Calu3 (cell line): ENCODE data around the gene FER. TPM values are rescaled to one million over a fixed set of nuclear protein-coding genes. Genes with fewer than 3 reads are reported as not detected.
"Not testable (repeated sequence)": the region's sequence is repeated elsewhere in the genome, so short reads cannot be mapped to it uniquely, and the experiment has no call there.

Experiments
- BruUV-seq: library from RNA; stranded (reverse); fragments of 400-500 nt; replicated peaks from 2 replicates; lab custom pipeline; 2021; lab: Mats Ljungman, UMichigan
- CTCF ChIA-PET: fragments of 300-600 bp; sonication (Branson Sonifier 250); formaldehyde crosslinking; loops from one replicate; lab custom pipeline; 2022; ENCODE audit warnings: antibody characterized with exemption; lab: Charles Lee
- DNase-seq: peaks from one replicate; pipeline ENCODE4 v3.0.0; 2022
- H3K27ac Mint-ChIP-seq: one replicate; pipeline ENCODE4 v1.8.0; 2022; ENCODE audit warnings: mixed read lengths; ENCODE audit not compliant: unreplicated experiment
- H3K27me3 Mint-ChIP-seq: one replicate; pipeline ENCODE4 v1.8.0; 2022; ENCODE audit warnings: mixed read lengths; ENCODE audit not compliant: unreplicated experiment
- H3K36me3 Mint-ChIP-seq: one replicate; pipeline ENCODE4 v1.8.0; 2022; ENCODE audit warnings: mild to moderate bottlenecking, moderate library complexity, mixed read lengths; ENCODE audit not compliant: insufficient read depth, unreplicated experiment
- H3K4me1 Mint-ChIP-seq: one replicate; pipeline ENCODE4 v1.8.0; 2022; ENCODE audit warnings: mild to moderate bottlenecking, low read depth, mixed read lengths; ENCODE audit not compliant: unreplicated experiment
- H3K4me3 Mint-ChIP-seq: one replicate; pipeline ENCODE4 v1.8.0; 2022; ENCODE audit warnings: mild to moderate bottlenecking, low read depth, moderate library complexity, mixed read lengths; ENCODE audit not compliant: unreplicated experiment
- H3K9me3 Mint-ChIP-seq: one replicate; pipeline ENCODE4 v1.8.0; 2022; ENCODE audit warnings: low read depth, mixed read lengths; ENCODE audit not compliant: unreplicated experiment
- intact Hi-C: fragments of 100-400 bp; cut with micrococcal nuclease; formaldehyde crosslinking; loops from one replicate; pipeline ENCODE4 v1.10.0; 2022; ENCODE audit not compliant: unreplicated experiment
- total RNA-seq: library from RNA; stranded (reverse); gene quantifications from 2 replicates; pipeline ENCODE4 v1.2.3, GENCODE V29; 2022
- TF ChIP-seq, protein P1 (sequence below): fragments of 200-600 bp; IDR thresholded peaks from one replicate; pipeline ENCODE4 v1.8.0; 2022; ENCODE audit warnings: antibody characterized with exemption; ENCODE audit not compliant: unreplicated experiment

FER gene
- total RNA-seq, 1 experiment from 2014 or later, result 32.9 TPM

- DNase-seq, result no peak
- Mint-ChIP-seq H3K4me1 (no peaks in the 10 kb centered on the region), H3K27ac (no peak overlapping the region), H3K9me3 (no peaks in the 10 kb centered on the region), H3K27me3 (no peaks in the 10 kb centered on the region), H3K36me3 (no peaks in the 10 kb centered on the region), H3K4me3 (no peak overlapping the region)
- no TSS peak for BruUV-seq
- CTCF ChIA-PET, result interaction anchor here (0.7 kb wide), 2 partner anchors 21 to 682 kb away, joined by 3 read pairs; no protein-coding TSS in a partner anchor
- intact Hi-C loops, result no loop called here
- TF ChIP-seq, protein P1, sequence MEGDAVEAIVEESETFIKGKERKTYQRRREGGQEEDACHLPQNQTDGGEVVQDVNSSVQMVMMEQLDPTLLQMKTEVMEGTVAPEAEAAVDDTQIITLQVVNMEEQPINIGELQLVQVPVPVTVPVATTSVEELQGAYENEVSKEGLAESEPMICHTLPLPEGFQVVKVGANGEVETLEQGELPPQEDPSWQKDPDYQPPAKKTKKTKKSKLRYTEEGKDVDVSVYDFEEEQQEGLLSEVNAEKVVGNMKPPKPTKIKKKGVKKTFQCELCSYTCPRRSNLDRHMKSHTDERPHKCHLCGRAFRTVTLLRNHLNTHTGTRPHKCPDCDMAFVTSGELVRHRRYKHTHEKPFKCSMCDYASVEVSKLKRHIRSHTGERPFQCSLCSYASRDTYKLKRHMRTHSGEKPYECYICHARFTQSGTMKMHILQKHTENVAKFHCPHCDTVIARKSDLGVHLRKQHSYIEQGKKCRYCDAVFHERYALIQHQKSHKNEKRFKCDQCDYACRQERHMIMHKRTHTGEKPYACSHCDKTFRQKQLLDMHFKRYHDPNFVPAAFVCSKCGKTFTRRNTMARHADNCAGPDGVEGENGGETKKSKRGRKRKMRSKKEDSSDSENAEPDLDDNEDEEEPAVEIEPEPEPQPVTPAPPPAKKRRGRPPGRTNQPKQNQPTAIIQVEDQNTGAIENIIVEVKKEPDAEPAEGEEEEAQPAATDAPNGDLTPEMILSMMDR, result no peak
These were observed 79.4 kb downstream of the FER start for GRCh38 chr5:108827131-108827530.

DNA sequence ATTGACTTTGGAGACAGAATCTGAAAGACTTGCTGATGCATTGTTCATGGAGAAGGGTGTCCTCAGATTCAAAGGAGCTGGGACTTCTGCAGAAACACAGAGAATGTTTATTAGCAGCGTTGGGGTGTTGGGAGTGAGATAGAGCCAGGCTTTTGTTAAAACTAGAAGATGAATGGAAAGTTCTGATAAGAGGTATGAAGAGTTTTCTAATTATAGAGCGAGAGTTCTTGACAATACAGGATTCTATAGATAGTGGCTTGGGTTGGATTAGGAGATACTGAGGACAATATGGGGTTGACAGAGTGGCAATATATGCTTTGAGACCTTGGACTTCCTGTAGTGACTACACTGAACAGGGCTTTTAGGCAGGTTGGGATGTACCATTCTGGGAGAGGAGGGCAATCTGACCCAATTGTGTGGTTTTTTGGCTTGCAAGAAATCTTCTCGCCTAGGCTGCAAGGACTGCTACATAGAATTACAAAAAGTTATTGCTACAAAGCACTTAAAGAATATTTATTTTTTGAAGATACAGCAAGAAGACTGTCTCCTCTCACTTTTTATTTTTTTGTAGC, 83.1 kb downstream of the FER start:
- no peaks in the 10 kb centered on the region for H3K4me1 Mint-ChIP-seq
- H3K9me3 Mint-ChIP-seq, result no peaks in the 10 kb centered on the region
- TF ChIP-seq, protein P1, result no peak
- no peak overlapping the region for H3K4me3 Mint-ChIP-seq
- no TSS peak for BruUV-seq
- intact Hi-C loops, result no loop called here
- DNase-seq, result no peak
- no peaks in the 10 kb centered on the region for H3K36me3 Mint-ChIP-seq
- no peak overlapping the region for H3K27ac Mint-ChIP-seq
- no peaks in the 10 kb centered on the region for H3K27me3 Mint-ChIP-seq
- CTCF ChIA-PET, result no interaction called here

GRCh38 chr5:108836492-108836891, 88.8 kb downstream of the FER start:
- H3K4me3 Mint-ChIP-seq, result no peak overlapping the region
- H3K9me3 Mint-ChIP-seq, result no peaks in the 10 kb centered on the region
- DNase-seq, result no peak
- H3K36me3 Mint-ChIP-seq, result no peaks in the 10 kb centered on the region
- H3K27me3 Mint-ChIP-seq, result no peaks in the 10 kb centered on the region
- BruUV-seq, result no TSS peak
- CTCF ChIA-PET, result no interaction called here
- H3K4me1 Mint-ChIP-seq, result no peaks in the 10 kb centered on the region
- TF ChIP-seq, protein P1, result no peak
- H3K27ac Mint-ChIP-seq, result no peak overlapping the region
- intact Hi-C loops, result no loop called here

GRCh38 chr5:108842260-108842941, 94.7 kb downstream of the FER start:
- H3K27ac Mint-ChIP-seq, CTCF ChIA-PET: not testable (repeated sequence)

DNA sequence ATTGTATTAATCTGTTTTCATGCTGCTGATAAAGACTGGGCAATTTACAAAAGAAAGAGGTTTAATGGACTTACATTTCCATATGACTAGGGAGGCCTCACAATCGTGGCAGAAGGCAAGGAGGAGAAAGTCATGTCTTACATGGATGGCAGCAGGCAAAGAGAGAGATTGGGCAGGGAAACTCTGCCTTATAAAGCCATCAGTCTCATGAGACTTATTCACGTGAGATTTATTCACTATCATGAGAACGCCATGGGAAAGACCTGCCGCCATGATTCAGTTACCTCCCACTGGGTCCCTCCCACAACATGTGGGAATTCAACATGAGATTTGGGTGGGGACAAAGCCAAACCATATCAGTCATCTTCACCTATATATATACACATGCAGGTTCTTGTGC, 103.4 kb downstream of the FER start:
- H3K9me3 Mint-ChIP-seq, H3K4me1 Mint-ChIP-seq, H3K27ac Mint-ChIP-seq, DNase-seq, H3K36me3 Mint-ChIP-seq, intact Hi-C loops, BruUV-seq, H3K27me3 Mint-ChIP-seq, H3K4me3 Mint-ChIP-seq, CTCF ChIA-PET: not testable (repeated sequence)

More at GRCh38 chr5:108842260-108842941, 94.7 kb downstream of the FER start:
- H3K36me3 Mint-ChIP-seq, intact Hi-C loops, DNase-seq, H3K4me3 Mint-ChIP-seq, H3K27me3 Mint-ChIP-seq, BruUV-seq, H3K9me3 Mint-ChIP-seq, H3K4me1 Mint-ChIP-seq: not testable (repeated sequence)
